ENCODE data around the gene INPP1.

Gene INPP1

GRCh38 chr2:190360965-190361364 lies 17.6 kb downstream of the INPP1 start:
- no peak for DNase-seq (ENCODE audit: low read depth in 3 of 3, low spot score in 1 of 3)

- no peak for DNase-seq (ENCODE audit: low read depth in 3 of 3, low spot score in 1 of 3)
These were observed 18.2 kb downstream of the INPP1 start for GRCh38 chr2:190361572-190361971.

GRCh38 chr2:190362894-190363293 lies 19.5 kb downstream of the INPP1 start:
- DNase-seq (ENCODE audit: low read depth in 3 of 3, low spot score in 1 of 3): no peak

GRCh38 chr2:190365499-190366204 lies 22.3 kb downstream of the INPP1 start:
- no peak for DNase-seq (ENCODE audit: low read depth in 3 of 3, low spot score in 1 of 3)

- DNase-seq (ENCODE audit: low read depth in 3 of 3, low spot score in 1 of 3): no peak
These were observed 22.9 kb downstream of the INPP1 start for GRCh38 chr2:190366248-190366753.

GRCh38 chr2:190367091-190367490 lies 23.7 kb downstream of the INPP1 start:
- DNase-seq (ENCODE audit: low read depth in 3 of 3, low spot score in 1 of 3): no peak

GRCh38 chr2:190369635-190370034 lies 26.2 kb downstream of the INPP1 start:
- DNase-seq (ENCODE audit: low read depth in 3 of 3, low spot score in 1 of 3): no peak

- no peak for DNase-seq (ENCODE audit: low read depth in 3 of 3, low spot score in 1 of 3)
These were observed 32.7 kb downstream of the INPP1 start for GRCh38 chr2:190376083-190376482.

- DNase-seq (ENCODE audit: low read depth in 3 of 3, low spot score in 1 of 3): no peak
These were observed 33.3 kb downstream of the INPP1 start for GRCh38 chr2:190376591-190377245.

GRCh38 chr2:190378880-190379237 lies 35.5 kb downstream of the INPP1 start:
- no peak for DNase-seq (ENCODE audit: low read depth in 3 of 3, low spot score in 1 of 3)

- no peak for DNase-seq (ENCODE audit: low read depth in 3 of 3, low spot score in 1 of 3)
These were observed 36.0 kb downstream of the INPP1 start for GRCh38 chr2:190379249-190379964.

- no peak for DNase-seq (ENCODE audit: low read depth in 3 of 3, low spot score in 1 of 3)
These were observed 37.6 kb downstream of the INPP1 start for GRCh38 chr2:190380962-190381412.

GRCh38 chr2:190382851-190383250 lies 39.5 kb downstream of the INPP1 start:
- peak in 1 of 3 donors; percentile 8 for DNase-seq (ENCODE audit: low read depth in 3 of 3, low spot score in 1 of 3)

GRCh38 chr2:190387422-190387821 lies 44.0 kb downstream of the INPP1 start:
- DNase-seq (ENCODE audit: low read depth in 3 of 3, low spot score in 1 of 3): no peak

- no peak for DNase-seq (ENCODE audit: low read depth in 3 of 3, low spot score in 1 of 3)
These were observed 52.9 kb downstream of the INPP1 start for GRCh38 chr2:190396271-190396670.

- no peak for DNase-seq (ENCODE audit: low read depth in 3 of 3, low spot score in 1 of 3)
These were observed 59.7 kb downstream of the INPP1 start for GRCh38 chr2:190402986-190403603.

GRCh38 chr2:190404487-190404886 lies 61.1 kb downstream of the INPP1 start:
- DNase-seq (ENCODE audit: low read depth in 3 of 3, low spot score in 1 of 3): no peak

- DNase-seq (ENCODE audit: low read depth in 3 of 3, low spot score in 1 of 3): no peak
These were observed 61.7 kb downstream of the INPP1 start for GRCh38 chr2:190405070-190405469.

GRCh38 chr2:190405995-190406394 lies 62.6 kb downstream of the INPP1 start:
- DNase-seq (ENCODE audit: low read depth in 3 of 3, low spot score in 1 of 3): no peak

- DNase-seq (ENCODE audit: low read depth in 3 of 3, low spot score in 1 of 3): no peak
These were observed 63.4 kb downstream of the INPP1 start for GRCh38 chr2:190406805-190407204.

- no peak for DNase-seq (ENCODE audit: low read depth in 3 of 3, low spot score in 1 of 3)
These were observed 63.9 kb downstream of the INPP1 start for GRCh38 chr2:190407246-190407661.
